ENCODE measurements around the gene ANKRD53.
"Not testable (repeated sequence)": the region's sequence is repeated elsewhere in the genome, so short reads cannot be mapped to it uniquely, and the experiment has no call there.

Gene ANKRD53

DNA sequence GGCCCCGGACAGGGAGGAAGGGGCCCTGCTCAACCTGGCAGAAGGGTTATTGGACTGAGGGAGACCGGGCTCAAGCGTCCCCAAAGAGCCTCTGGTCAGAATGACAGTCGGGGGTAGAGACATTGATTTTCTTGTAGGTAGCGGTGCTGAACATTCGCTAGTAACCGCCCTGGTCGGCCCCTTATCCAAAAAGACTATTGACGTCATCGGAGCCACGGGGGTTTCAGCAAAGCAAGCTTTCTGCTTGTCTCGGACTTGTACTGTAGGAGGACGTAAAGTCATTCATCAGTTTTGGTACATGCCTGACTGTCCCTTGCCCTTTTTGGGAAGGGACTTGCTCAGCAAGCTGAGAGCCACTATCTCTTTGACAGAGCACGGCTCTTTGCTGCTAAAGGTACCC is 43.0 kb downstream of the ANKRD53 start:
- not testable (repeated sequence) for DNase-seq

GRCh38 chr2:71023553-71024243 is 45.3 kb downstream of the ANKRD53 start:
- DNase-seq: not testable (repeated sequence)

All from COR-L47 (cell line).